A204.1 (cell line): Measurements from ENCODE around the gene CHST8.

Experiments used
- FAIRE-seq: peaks from 2 replicates; lab custom pipeline; 2012; peaks lifted over from hg19 to GRCh38; lab: Jason Lieb, UNC

CHST8 gene

DNA sequence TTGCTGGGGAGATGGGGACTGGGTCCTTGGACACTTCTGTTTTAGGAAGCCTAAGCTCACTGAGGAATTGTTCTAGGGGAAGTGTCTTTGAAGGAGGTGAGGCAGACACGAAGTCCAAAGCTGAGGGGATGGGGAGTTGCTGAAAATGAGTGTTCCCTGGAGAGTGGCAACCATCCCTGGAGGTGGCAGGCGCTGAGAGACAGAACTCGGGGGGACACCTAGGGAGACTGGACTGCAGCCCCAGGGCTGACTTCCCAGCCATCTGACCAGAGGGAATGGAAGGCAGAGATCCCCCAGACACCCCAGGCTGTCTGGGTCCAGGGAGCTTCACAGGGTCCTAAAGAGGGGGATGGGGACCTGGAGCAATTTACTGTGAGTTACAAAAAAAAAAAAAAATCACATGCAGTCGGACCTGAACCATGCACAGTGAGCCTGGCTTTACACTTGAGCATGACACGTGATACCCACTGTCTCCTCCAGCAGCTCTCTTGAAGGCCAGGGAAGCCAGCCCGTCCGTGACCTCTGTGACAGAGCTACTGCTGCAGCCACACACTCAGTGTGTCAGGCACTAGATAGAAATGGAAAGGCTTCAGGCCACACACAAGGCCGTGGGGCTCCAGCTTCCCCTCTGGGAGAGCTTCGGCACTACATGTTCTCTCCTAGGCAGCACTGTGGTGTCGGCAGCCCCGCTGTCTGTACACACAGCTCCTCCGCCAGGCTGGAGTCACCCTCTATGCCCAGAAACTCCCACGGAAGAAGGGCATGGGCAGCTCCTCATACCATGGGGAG, 97.8 kb downstream of the CHST8 start:
- no peak for FAIRE-seq

GRCh38 chr19:33720155-33720493, 98.4 kb downstream of the CHST8 start:
- FAIRE-seq, result no peak

DNA sequence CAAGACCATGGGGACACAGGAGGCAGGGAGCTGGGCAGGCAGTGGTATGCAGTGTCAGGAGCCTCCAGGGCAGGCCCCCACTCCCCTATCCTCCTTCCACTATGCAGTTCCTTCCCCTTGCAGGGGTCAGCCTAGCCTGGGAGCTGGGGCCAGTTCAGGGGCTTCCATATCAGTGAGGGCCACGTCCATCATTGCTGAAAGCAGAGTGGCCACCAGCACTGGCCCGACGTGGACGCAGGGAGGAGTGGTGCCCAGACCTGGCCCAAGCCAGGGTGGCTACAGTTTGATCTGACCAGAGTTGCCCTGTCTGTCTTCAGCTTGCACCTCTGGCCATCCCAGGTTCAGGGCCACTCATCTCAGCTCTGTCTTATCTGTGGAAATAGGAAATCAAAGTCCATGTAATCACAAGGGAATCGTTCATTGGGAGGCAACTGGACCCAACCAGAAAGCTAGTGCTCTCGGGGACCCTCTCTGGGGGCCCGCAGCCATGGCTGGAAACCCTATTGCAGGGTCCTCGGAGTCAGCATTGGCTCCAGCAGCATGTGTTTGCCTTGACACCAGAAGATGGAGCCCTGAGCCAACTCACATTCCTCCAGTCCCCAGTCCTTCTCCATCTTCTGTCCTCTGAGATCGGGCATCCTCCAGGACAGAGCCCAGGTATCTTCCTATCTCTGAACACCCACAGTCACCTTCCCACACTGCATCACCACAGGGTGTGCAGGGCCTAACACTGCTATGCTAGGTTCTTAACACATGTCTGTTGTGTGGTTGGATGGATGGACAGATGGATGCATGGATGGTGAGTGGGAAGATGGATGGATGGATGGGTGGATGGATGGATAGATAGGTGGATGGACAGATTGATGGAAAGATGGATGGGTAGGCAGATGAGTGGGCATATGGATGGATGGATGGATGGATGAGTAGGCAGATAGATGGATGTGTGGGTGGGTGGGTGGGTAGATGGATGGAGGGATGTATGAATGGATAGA, 99.2 kb downstream of the CHST8 start:
- no peak for FAIRE-seq

GRCh38 chr19:33721735-33722297, 100.1 kb downstream of the CHST8 start:
- no peak for FAIRE-seq

DNA sequence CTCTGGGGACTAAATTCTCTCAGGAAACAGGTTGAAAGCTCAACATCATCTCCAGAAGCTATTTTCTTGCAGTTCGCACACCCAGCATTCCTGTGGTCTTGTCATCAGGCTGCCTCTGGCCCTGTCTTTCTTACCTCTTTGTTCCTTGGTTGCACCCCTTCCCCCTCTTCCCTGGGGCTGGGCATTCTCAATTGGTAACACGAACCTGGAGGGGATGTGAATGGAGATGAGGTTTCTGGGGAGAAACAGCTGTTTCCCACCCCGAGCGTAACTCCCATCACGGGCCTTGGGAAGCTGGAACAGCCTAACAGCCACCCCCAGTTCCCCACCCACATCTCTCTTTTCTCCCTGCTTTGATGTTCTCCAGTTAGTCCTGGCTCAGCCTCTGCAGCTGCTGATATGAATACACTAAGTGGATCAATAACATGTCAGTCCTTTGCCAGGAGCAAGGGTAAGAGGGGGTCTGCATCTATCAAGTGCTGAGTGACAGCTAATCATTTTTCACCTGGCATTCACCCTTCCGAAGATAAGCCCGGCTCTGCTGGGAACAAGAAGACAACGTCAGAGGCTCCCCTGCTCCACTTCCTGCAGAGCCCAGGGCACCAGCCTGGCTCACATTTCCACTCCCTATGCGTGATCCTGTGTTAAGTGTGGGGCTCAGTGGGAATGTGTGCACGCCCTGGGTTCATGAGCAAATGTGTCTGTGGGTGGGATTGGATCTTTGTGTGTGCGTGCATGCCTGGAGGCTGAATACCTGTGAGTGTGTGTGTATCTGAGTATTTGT, 100.9 kb downstream of the CHST8 start:
- FAIRE-seq, result no peak

- no peak for FAIRE-seq
These were observed 101.8 kb downstream of the CHST8 start for GRCh38 chr19:33723512-33723911.

DNA sequence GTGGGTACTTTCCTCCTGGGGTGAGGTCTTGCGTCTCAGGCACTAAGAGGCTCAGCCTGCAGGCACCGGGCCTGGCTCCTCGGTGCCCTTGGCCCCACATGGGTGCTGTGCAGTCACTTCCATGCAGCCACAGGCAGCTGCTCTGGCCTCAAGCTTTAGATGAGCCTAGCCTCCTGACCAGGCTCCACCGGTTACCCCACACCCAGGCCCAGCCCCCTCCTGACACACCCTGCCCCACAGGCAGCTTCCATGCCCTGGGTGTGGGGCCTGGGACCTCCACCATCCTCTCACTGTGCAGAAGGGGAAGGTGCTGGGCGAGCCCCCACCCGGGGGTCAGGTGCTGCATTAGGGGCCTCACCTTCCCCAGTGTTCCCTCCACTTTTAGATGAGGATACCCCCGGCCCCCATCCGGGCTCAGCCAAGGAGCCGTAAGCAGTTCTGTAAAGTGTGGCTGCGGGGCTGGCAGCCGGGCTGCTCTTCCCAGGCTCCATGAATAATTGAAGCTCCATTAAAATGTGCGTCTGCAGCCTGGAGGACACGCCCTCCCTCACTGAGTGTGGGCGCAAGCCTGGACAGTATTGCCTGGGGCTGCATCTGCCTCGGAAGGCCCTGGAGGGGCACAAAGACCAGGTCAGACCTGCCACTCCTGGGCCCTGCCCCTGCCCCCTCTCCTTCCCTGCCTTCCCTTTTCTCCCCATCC, 102.4 kb downstream of the CHST8 start:
- FAIRE-seq, result no peak

DNA sequence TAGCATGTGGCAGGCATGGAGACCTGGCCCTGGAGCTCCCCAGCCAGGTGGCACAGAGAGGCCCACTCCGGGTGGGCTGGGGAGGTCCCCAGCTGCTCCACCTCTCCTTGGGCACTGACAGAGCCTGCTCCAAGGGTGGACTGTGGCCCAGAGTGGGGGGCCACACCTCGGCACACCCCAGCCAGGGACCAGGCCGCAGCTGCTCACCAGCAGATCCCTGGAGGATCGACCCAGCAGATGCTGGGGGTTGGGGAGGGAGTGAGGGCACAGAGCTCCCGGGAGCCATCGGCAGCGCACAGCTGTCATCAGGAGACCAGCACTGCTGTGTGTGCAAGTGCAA, 102.9 kb downstream of the CHST8 start:
- FAIRE-seq, result no peak

- no peak for FAIRE-seq
These were observed 103.8 kb downstream of the CHST8 start for GRCh38 chr19:33725567-33725966.

- FAIRE-seq, result no peak
These were observed 105.0 kb downstream of the CHST8 start for GRCh38 chr19:33726756-33727155.

DNA sequence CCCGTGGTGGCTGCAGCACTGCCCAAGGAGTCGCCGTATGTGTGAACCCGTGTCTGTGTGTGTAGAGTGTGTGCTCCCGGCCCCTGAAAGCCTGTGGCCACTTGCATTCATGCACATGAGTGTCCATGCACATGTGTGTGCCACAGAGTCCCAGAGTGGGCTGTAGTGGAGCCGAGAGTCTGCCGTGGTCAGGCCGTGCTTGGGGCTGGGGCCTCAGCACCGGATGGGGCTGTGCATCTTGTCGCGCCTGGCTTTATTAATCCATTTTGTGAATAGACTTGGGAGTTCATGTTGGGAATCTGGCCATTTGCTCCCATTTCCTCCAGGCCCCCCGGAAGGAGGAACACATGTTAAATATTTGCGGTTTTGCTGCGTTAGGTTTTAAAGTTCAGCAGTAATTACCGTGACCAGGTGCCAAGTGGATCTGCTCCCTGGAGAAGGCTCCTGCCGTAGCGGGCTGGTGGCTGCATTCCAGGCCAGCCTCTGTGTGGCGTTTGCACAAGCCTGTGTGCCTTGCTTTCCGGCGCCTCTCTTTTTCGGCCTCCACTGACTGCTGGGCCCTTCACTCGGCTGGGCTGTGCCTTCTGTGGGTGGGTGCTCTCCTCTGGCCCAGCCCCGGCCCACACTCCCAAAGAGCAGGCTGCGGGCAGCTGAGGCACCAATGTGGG, 105.7 kb downstream of the CHST8 start:
- no peak for FAIRE-seq

DNA sequence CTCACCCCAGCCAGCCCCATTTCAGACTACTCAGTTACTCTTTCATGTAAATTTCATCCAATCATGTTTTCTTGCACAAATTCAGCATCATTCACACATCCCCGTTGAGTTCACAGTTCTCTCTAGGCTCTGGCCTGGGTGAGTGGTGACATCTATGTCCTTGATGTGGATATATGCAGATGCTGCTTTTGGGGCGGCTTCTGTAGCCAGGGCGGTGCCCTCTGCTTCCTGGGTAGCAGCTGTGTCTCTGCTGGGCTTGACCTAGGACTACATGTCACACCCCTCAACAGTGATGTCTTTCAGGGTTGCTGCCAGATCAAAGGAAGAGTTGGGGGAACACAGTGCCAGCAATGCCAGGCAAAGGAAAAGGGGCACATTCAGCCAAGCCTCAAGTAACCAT, 106.4 kb downstream of the CHST8 start:
- FAIRE-seq, result no peak

DNA sequence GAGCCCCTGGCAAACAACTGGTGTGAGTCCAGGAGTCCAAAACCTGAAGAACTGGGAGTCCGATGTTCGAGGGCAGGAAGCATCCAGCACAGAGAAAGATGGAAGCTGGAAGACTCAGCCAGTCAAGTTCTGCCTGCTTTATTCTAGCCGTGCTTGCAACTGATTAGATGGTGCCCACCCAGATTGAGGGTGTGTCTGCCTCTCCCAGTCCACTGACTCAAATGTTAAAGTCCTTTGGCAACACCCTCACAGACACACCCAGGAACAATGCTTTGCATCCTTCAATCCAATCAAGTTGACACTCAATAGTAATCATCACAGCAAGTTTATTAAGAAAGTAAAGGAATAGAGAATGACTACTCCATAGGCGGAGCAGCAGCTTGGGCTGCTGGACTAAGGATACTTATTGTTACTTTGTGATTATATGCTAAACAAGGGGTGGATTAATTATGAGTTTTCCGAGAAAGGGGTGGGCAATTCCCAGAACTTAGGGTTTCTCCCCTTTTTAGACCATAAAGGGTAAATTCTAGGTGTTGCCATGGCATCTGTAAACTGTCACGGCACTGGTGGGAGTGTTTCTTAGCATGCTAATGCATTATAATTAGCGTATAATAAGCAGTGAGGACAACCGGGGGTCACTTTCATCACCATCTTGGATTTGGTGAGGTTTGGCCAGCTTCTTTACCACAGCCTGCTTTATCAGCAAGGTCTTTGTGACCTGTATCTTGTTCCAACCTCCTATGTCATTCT, 109.3 kb downstream of the CHST8 start:
- FAIRE-seq, result no peak

DNA sequence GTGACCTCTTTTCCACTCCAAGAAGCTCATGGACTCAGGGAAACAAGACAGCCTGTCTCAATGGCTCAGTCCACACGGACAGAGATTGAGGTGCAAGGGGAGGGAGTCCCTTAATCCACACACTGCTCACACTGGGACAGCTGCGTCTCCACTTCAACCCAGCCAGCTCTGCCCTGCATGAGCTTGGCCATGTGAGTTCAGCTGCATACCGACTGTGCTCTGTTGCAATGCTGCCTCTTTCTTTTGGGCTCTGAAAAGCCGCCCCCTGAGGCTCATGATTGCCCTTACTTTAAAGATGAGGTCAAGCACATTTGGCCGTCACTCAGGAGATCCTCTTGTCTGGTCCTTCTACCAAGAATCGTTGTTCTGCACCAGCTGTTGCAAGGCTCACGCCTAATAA, 110.1 kb downstream of the CHST8 start:
- FAIRE-seq, result no peak

DNA sequence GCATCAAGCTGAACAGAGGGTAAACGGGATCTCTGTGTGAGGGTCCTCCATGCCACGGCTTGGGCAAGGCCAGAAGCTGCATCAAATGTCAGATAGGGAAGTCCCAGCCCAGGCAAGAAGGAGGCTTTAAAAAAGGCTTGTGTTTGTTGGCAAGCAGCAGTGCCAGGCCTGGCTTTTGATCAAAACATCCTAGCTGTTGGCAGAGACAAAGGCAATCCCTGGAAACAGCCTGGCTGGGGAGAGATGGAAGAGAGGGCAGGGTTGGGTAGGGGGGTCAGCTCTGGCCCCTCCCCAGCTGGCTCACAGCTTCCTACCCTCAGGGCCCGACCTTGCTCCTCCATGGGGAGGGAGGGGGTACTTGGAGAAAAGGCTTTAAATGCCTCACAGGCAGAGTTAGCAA, 113.2 kb downstream of the CHST8 start:
- FAIRE-seq, result no peak

- no peak for FAIRE-seq
These were observed 114.4 kb downstream of the CHST8 start for GRCh38 chr19:33736158-33736557.

DNA sequence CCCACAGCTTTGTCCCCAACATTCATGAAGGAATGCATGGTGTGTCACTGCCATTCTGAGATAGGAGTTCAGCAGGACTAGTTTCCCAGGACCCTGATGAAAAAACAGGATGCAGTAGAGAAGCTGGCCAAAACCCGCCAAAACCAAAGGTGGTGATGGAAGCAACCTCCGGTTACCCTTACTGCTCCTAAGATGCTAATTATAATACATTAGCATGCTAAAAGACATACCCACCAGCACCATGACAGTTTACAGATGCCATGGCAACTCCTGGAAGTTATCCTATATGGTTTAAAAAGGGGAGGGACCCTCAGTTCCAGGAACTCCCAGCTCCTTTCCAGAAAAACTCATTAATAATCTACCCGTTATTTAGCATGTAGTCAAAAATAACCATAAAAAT, 115.0 kb downstream of the CHST8 start:
- FAIRE-seq, result no peak

DNA sequence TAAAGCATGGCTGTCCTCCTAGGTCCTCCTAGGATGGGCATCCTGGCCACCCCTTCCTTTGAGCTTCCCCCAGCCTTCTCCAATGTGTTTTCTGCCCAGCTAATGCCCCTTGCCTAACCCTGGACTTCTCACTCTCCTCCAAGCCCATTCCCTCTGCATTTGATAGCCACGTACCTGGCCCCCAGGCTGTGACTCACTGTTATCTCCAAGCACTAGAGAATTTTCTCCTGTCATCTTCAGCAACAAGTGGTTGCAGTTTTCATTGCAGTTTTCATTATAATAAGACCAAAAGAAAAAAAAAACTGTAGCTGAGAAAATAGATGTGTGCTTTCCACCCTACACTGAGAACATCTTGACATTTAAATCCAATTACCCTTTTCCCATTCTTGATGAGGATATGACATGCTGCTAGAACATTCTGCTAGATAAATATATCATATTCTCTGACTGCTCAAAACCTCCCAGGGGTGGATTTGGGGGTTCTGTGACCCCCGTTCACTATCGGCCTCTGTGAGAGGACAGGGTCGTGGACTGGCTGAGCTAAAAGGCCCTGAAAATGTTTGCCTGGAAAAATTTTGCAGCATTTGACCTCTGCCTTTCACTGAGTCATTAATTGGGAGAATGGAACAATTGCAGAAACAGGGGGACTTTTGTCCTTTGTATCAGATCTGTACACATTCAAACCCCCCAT, 116.1 kb downstream of the CHST8 start:
- FAIRE-seq, result no peak

- FAIRE-seq, result no peak
These were observed 119.2 kb downstream of the CHST8 start for GRCh38 chr19:33740811-33741396.

DNA sequence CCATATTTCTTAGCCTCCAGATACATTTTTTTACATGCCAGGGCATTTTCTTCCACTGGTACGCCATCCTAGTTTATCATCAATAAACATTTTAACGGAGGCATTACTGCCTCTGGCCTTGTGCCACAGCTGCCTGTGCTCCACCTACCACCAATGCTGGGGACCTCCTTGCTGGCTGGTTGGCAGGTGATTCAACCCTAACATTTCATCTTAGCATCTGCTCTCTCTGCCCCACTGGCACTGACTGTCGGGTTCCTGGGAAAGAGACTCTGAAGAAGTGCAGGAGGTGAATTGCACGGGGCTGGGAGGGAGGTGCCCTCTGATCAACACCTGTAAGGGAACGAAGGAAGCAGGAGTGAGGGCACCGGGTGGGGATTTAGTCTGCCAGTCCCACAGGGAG, 123.5 kb downstream of the CHST8 start:
- no peak for FAIRE-seq
